Vagina (tissue), 2 donors: ENCODE data around the gene DENND1A. TPM values are rescaled to one million over a fixed set of nuclear protein-coding genes. Genes with fewer than 3 reads are reported as not detected.

ENCODE experiments used
- DNase-seq, 2 donors: peaks; one replicate each; pipeline ENCODE4 v3.0.0-alpha.2; 2017; ENCODE audit errors: extremely low spot score in 2 of 2
- H3K27ac ChIP-seq: fragments of 200-600 bp; sonication (generic); one replicate; pipeline ENCODE4 v1.5.1; 2019
- H3K27me3 ChIP-seq: fragments of 200-600 bp; sonication (generic); one replicate; pipeline ENCODE4 v1.5.1; 2019
- H3K36me3 ChIP-seq, 2 donors: fragments of 200-600 bp; sonication (generic); one replicate each; pipeline ENCODE4 v1.5.1; 2017 to 2019
- H3K4me1 ChIP-seq: fragments of 200-600 bp; sonication (generic); one replicate; pipeline ENCODE4 v1.5.1; 2019
- H3K4me3 ChIP-seq, 2 donors: fragments of 200-600 bp; sonication (generic); 1 replicate in 1 of 2; 2 replicates in 1 of 2; pipeline ENCODE4 v1.5.1; 2016 to 2019
- H3K9me3 ChIP-seq: fragments of 200-600 bp; sonication (generic); one replicate; pipeline ENCODE4 v1.5.1; 2019
- CTCF ChIP-seq, 3 experiments: fragments of 450-650 bp in 2 of 3; fragments of 200-600 bp in 1 of 3; sonication (generic) in 1 of 3; IDR thresholded peaks; one replicate each; pipeline ENCODE4 v1.5.1; 2017 to 2019; ENCODE audit warnings: antibody characterized with exemption in 3 of 3, mild to moderate bottlenecking in 2 of 3, moderate library complexity in 2 of 3
- POLR2A ChIP-seq, 2 donors: fragments of 450-650 bp; IDR thresholded peaks; one replicate each; pipeline ENCODE4 v1.6.1; 2017; ENCODE audit warnings: antibody characterized with exemption in 2 of 2, mild to moderate bottlenecking in 2 of 2, moderate library complexity in 2 of 2
- POLR2AphosphoS5 ChIP-seq, 2 donors: sonication (generic); formaldehyde crosslinking; IDR thresholded peaks; one replicate each; pipeline ENCODE4 v1.9.0; 2017; ENCODE audit warnings: antibody characterized with exemption in 2 of 2, mild to moderate bottlenecking in 2 of 2, low read depth in 1 of 2; ENCODE audit not compliant: insufficient read depth in 1 of 2
- intact Hi-C: fragments of 100-400 bp; cut with DNase I; formaldehyde crosslinking; loops from one replicate; pipeline ENCODE4 v1.15.1; 2023
- total RNA-seq: library from RNA; depleted of rRNA; stranded (reverse); fragments of >200 nt; gene quantifications from one replicate; pipeline ENCODE4 v1.2.3, GENCODE V29; 2016

DENND1A gene
- total RNA-seq, 1 donor from 2014 or later: 20.4 TPM

- TF ChIP-seq POLR2A (IDR thresholded peaks at IDR 0.05) (no peak), POLR2AphosphoS5 (IDR thresholded peaks at IDR 0.05; ENCODE audit: insufficient read depth in 1 of 2, low read depth in 1 of 2) (no peak), CTCF (IDR thresholded peaks at IDR 0.05) (no peak)
- intact Hi-C loops: no loop called here
- Histone ChIP-seq H3K4me1 (no peaks in the 10 kb centered on the region), H3K27me3 (no peaks in the 10 kb centered on the region), H3K27ac (no peak overlapping the region), H3K9me3 (no peaks in the 10 kb centered on the region), H3K4me3 (no peak overlapping the region), H3K36me3 (no peaks in the 10 kb centered on the region)
- no peak for DNase-seq
These were observed 405.1 kb downstream of the DENND1A start for GRCh38 chr9:123524866-123525265.

GRCh38 chr9:123523845-123524244 lies 406.1 kb downstream of the DENND1A start:
- H3K36me3 ChIP-seq: no peaks in the 10 kb centered on the region
- intact Hi-C loops: no loop called here
- no peaks in the 10 kb centered on the region for H3K9me3 ChIP-seq

GRCh38 chr9:123523001-123523400 lies 406.9 kb downstream of the DENND1A start:
- Histone ChIP-seq H3K4me1 (no peaks in the 10 kb centered on the region), H3K27me3 (no peaks in the 10 kb centered on the region), H3K27ac (no peak overlapping the region), H3K36me3 (no peaks in the 10 kb centered on the region), H3K9me3 (no peaks in the 10 kb centered on the region), H3K4me3 (no peak overlapping the region)
- no peak for TF ChIP-seq POLR2AphosphoS5 (IDR thresholded peaks at IDR 0.05; ENCODE audit: insufficient read depth in 1 of 2, low read depth in 1 of 2)
- TF ChIP-seq CTCF (IDR thresholded peaks at IDR 0.05): no peak
- TF ChIP-seq POLR2A (IDR thresholded peaks at IDR 0.05): no peak
- intact Hi-C loops: no loop called here
- no peak for DNase-seq

More at GRCh38 chr9:123523845-123524244, 406.1 kb downstream of the DENND1A start:
- Histone ChIP-seq H3K27ac (no peak overlapping the region), H3K27me3 (no peaks in the 10 kb centered on the region), H3K4me3 (no peak overlapping the region), H3K4me1 (no peaks in the 10 kb centered on the region)
- DNase-seq: no peak
- TF ChIP-seq POLR2A (IDR thresholded peaks at IDR 0.05) (no peak), POLR2AphosphoS5 (IDR thresholded peaks at IDR 0.05; ENCODE audit: insufficient read depth in 1 of 2, low read depth in 1 of 2) (no peak), CTCF (IDR thresholded peaks at IDR 0.05) (no peak)

- TF ChIP-seq POLR2AphosphoS5 (IDR thresholded peaks at IDR 0.05; ENCODE audit: insufficient read depth in 1 of 2, low read depth in 1 of 2): no peak
- no peak for TF ChIP-seq POLR2A (IDR thresholded peaks at IDR 0.05)
- no peak for TF ChIP-seq CTCF (IDR thresholded peaks at IDR 0.05)
- Histone ChIP-seq H3K9me3 (no peaks in the 10 kb centered on the region), H3K36me3 (no peaks in the 10 kb centered on the region), H3K4me1 (no peaks in the 10 kb centered on the region), H3K27ac (no peak overlapping the region), H3K27me3 (no peaks in the 10 kb centered on the region), H3K4me3 (no peak overlapping the region)
- no peak for DNase-seq
- intact Hi-C loops: no loop called here
These were observed 407.7 kb downstream of the DENND1A start for GRCh38 chr9:123522251-123522650.

- Histone ChIP-seq H3K4me3 (no peak overlapping the region), H3K36me3 (no peaks in the 10 kb centered on the region), H3K27me3 (no peaks in the 10 kb centered on the region), H3K27ac (no peak overlapping the region), H3K4me1 (no peaks in the 10 kb centered on the region), H3K9me3 (no peaks in the 10 kb centered on the region)
- intact Hi-C loops: no loop called here
- TF ChIP-seq POLR2A (IDR thresholded peaks at IDR 0.05): no peak
- no peak for DNase-seq
These were observed 411.6 kb downstream of the DENND1A start for GRCh38 chr9:123518338-123518737.

GRCh38 chr9:123517512-123517911 lies 412.4 kb downstream of the DENND1A start:
- intact Hi-C loops: no loop called here
- H3K4me1 ChIP-seq: no peaks in the 10 kb centered on the region
- TF ChIP-seq POLR2AphosphoS5 (IDR thresholded peaks at IDR 0.05; ENCODE audit: insufficient read depth in 1 of 2, low read depth in 1 of 2) (no peak), POLR2A (IDR thresholded peaks at IDR 0.05) (no peak), CTCF (IDR thresholded peaks at IDR 0.05) (no peak)
- no peak overlapping the region for H3K4me3 ChIP-seq
- H3K36me3 ChIP-seq: no peaks in the 10 kb centered on the region
- no peak overlapping the region for H3K27ac ChIP-seq
- H3K9me3 ChIP-seq: no peaks in the 10 kb centered on the region
- H3K27me3 ChIP-seq: no peaks in the 10 kb centered on the region
- DNase-seq: no peak
